Fibroblast of lung (primary cell): ENCODE results near the gene KLC4. TPM values are rescaled to one million over a fixed set of nuclear protein-coding genes. Genes with fewer than 3 reads are reported as not detected.
A peak's percentile ranks its signal among the peaks of the same experiment; 100 is the strongest.
"Not testable (repeated sequence)": the region's sequence is repeated elsewhere in the genome, so short reads cannot be mapped to it uniquely, and the experiment has no call there.

Source experiments
- DNase-seq, 2 donors: peaks; one replicate each; pipeline versions ENCODE4 v3.0.0 to v3.0.0-alpha.2; 2010; ENCODE audit warnings: low read depth in 2 of 2
- H2AFZ ChIP-seq: 2 replicates; pipeline ENCODE4 v1.5.1; 2012; ENCODE audit warnings: low read length, control low read depth, inconsistent platforms
- H3K27ac ChIP-seq: 2 replicates; pipeline ENCODE4 v1.5.1; 2011; ENCODE audit warnings: low read length, control low read depth; ENCODE audit not compliant: insufficient read depth
- H3K27me3 ChIP-seq: 2 replicates; pipeline ENCODE4 v1.5.1; 2011; ENCODE audit warnings: mild to moderate bottlenecking, low read length; ENCODE audit not compliant: control insufficient read depth, insufficient read depth
- H3K36me3 ChIP-seq: 2 replicates; pipeline ENCODE4 v1.5.1; 2011; ENCODE audit warnings: low read length; ENCODE audit not compliant: control insufficient read depth, insufficient read depth
- H3K4me1 ChIP-seq: 2 replicates; pipeline ENCODE4 v1.5.1; 2011; ENCODE audit warnings: low read length; ENCODE audit not compliant: control insufficient read depth, insufficient read depth; ENCODE audit errors: extremely low read depth
- H3K4me2 ChIP-seq: 2 replicates; pipeline ENCODE4 v1.5.1; 2011; ENCODE audit warnings: low read length, control low read depth; ENCODE audit not compliant: insufficient read depth; ENCODE audit errors: extremely low read depth
- H3K4me3 ChIP-seq, 4 experiments: fragments of 200-600 bp in 1 of 4; sonication (generic) in 1 of 4; replicated peaks in 1 of 4; 2 replicates each; pipeline ENCODE4 v1.5.1; 2011 to 2016; ENCODE audit warnings: low read length in 4 of 4, low read depth in 3 of 4, mild to moderate bottlenecking in 3 of 4, control low read depth in 2 of 4, inconsistent platforms in 1 of 4, mixed read lengths in 1 of 4; ENCODE audit not compliant: insufficient read depth in 1 of 4; ENCODE audit errors: control extremely low read depth in 1 of 4
- H3K79me2 ChIP-seq: 2 replicates; pipeline ENCODE4 v1.5.1; 2012; ENCODE audit warnings: mild to moderate bottlenecking, low read length, inconsistent platforms; ENCODE audit not compliant: control insufficient read depth, insufficient read depth
- H3K9ac ChIP-seq: 2 replicates; pipeline ENCODE4 v1.5.1; 2011; ENCODE audit warnings: mild to moderate bottlenecking, low read length, control low read depth; ENCODE audit not compliant: insufficient read depth
- H3K9me3 ChIP-seq: 2 replicates; pipeline ENCODE4 v1.5.1; 2012; ENCODE audit warnings: low read depth, low read length; ENCODE audit not compliant: control insufficient read depth, insufficient read depth
- H4K20me1 ChIP-seq: 2 replicates; pipeline ENCODE4 v1.5.1; 2011; ENCODE audit warnings: low read length; ENCODE audit not compliant: control insufficient read depth, insufficient read depth; ENCODE audit errors: extremely low read depth
- EZH2 ChIP-seq: IDR thresholded peaks from 2 replicates; pipeline ENCODE4 v1.5.1; 2012; ENCODE audit warnings: low read length, control low read depth, mild to moderate bottlenecking; ENCODE audit errors: missing control alignments
- polyA plus RNA-seq, 2 donors: library from polyadenylated mRNA; depleted of rRNA in 1 of 2; stranded (reverse) in 1 of 2; unstranded in 1 of 2; fragments of >200 nt; gene quantifications; 2 replicates each; pipeline ENCODE4 v1.2.1, GENCODE V29; 2011 to 2012; ENCODE audit warnings: missing spikeins in 1 of 2
- total RNA-seq: library from RNA; depleted of rRNA; stranded (reverse); fragments of >200 nt; gene quantifications from 2 replicates; pipeline ENCODE4 v1.2.1, GENCODE V29; 2014
- TF ChIP-seq, protein P1 (sequence below), 2 donors: IDR thresholded peaks in 1 of 2; conservative IDR thresholded peaks in 1 of 2; 1 replicate in 1 of 2; 2 replicates in 1 of 2; pipeline ENCODE4 v1.5.1; 2011 to 2012; ENCODE audit warnings: low read length in 2 of 2, control low read depth in 1 of 2, inconsistent platforms in 1 of 2, low read depth in 1 of 2, mild to moderate bottlenecking in 1 of 2

The KLC4 gene
- total and polyA plus RNA-seq, 2 donors (not counting 1 experiment from before 2014, with no cell fraction given), result 7.2 to 22.5 TPM

DNA sequence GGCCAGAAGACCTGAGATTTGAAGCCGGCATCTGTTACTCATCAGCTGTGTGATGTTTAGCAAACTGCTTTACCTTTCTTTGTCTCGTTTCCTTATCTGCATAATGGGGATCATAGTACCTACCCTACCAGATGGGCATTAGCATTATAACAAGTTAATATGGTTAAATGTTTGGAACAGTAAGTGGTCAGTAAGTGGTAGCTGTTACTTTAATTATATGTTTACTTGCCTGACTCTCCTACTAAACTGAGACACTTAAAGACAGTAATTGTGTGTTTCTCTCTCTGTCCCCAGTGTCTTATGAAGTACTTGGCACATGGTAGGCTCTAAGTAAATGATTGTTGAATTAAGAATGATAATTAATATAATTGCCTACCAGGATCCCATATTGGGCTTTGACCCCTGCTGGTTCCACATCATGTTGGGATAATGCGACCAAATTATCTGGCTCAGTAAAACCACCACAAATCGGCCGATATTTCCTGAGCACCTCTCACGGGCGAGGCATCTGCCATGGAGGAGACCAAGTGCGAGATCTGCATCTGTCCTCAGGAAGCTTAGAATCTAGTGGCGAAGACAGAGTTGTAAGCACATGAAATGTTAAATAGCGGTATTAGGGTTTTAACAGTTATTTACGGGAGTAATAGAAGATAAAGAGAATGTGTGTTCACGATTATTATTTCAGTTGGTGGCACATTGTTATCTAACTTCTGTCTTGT lies 48.1 kb downstream of the KLC4 start:
- H3K27ac ChIP-seq, result no peak overlapping the region
- no peak overlapping the region for H2AFZ ChIP-seq
- no peak for TF ChIP-seq EZH2
- TF ChIP-seq, protein P1, sequence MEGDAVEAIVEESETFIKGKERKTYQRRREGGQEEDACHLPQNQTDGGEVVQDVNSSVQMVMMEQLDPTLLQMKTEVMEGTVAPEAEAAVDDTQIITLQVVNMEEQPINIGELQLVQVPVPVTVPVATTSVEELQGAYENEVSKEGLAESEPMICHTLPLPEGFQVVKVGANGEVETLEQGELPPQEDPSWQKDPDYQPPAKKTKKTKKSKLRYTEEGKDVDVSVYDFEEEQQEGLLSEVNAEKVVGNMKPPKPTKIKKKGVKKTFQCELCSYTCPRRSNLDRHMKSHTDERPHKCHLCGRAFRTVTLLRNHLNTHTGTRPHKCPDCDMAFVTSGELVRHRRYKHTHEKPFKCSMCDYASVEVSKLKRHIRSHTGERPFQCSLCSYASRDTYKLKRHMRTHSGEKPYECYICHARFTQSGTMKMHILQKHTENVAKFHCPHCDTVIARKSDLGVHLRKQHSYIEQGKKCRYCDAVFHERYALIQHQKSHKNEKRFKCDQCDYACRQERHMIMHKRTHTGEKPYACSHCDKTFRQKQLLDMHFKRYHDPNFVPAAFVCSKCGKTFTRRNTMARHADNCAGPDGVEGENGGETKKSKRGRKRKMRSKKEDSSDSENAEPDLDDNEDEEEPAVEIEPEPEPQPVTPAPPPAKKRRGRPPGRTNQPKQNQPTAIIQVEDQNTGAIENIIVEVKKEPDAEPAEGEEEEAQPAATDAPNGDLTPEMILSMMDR (conservative IDR thresholded peaks at IDR 0.05 in 1 of 2, IDR thresholded peaks at IDR 0.05 in 1 of 2; ENCODE audit: low read depth in 1 of 2, low read length in 2 of 2), result no peak
- H3K27me3 ChIP-seq, result no peaks in the 10 kb centered on the region
- H3K36me3 ChIP-seq, result no peaks in the 10 kb centered on the region
- H3K9ac ChIP-seq, result no peak overlapping the region
- H3K79me2 ChIP-seq, result no peaks in the 10 kb centered on the region
- no peaks in the 10 kb centered on the region for H4K20me1 ChIP-seq
- no peaks in the 10 kb centered on the region for H3K9me3 ChIP-seq
- no peaks in the 10 kb centered on the region for H3K4me1 ChIP-seq
- H3K4me2 ChIP-seq, result no peak overlapping the region
- no peak overlapping the region for H3K4me3 ChIP-seq
- DNase-seq, result no peak

DNA sequence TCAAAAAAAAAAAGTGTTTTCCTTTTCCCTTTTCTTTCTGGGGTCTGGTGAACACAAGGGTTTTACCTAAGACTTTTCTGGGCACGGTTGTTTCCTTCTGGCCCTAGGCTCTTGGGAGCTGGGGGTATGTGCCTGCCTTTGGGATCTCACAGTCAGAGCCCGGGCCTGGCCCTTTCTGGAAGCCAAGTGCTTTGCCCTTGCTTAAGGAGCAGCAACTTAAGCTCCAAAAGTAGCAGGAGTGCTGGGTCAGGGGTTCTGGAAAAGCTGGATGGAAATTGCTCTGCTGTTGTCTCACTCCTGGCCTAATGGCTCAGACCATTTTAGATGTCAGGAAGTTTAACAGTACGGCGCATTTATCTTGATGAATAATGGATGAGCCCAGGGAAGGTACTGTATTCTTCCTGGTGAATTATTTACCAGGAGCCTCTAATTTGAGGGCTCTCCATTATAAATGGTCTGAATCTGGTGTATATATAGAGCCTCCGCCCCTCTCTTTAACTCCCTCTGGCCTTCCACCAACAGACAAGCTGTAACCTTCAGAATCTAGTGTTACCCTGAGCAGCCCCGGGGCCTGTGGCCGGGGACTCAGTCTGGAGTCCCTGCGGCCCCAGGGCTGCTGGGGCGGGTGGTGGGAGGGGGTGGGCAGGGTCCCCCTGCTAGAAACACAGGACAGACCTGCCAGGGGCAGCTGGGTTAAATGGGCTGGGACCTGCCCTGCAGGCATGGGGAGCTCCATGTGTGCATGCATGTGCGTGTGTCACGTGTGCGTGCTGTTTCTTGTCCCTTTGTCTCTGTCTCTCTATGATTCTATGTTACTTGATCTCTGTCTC lies 54.2 kb downstream of the KLC4 start:
- H3K4me2 ChIP-seq, result peak overlapping the region; percentile 40
- H3K79me2 ChIP-seq, result no peaks in the 10 kb centered on the region
- no peaks in the 10 kb centered on the region for H4K20me1 ChIP-seq
- peak overlapping the region; percentile 81 for H3K27ac ChIP-seq
- no peaks in the 10 kb centered on the region for H3K27me3 ChIP-seq
- no peaks in the 10 kb centered on the region for H3K36me3 ChIP-seq
- H3K9me3 ChIP-seq, result no peaks in the 10 kb centered on the region
- peak in 1 of 2 donors; percentile 31 for DNase-seq
- no peak overlapping the region for H3K9ac ChIP-seq
- H3K4me1 ChIP-seq, result peaks cover 15% of the 10 kb centered on the region
- H2AFZ ChIP-seq, result no peak overlapping the region
- H3K4me3 ChIP-seq, result no peak overlapping the region
- TF ChIP-seq, protein P1 (conservative IDR thresholded peaks at IDR 0.05 in 1 of 2, IDR thresholded peaks at IDR 0.05 in 1 of 2; ENCODE audit: low read depth in 1 of 2, low read length in 2 of 2), result no peak

DNA sequence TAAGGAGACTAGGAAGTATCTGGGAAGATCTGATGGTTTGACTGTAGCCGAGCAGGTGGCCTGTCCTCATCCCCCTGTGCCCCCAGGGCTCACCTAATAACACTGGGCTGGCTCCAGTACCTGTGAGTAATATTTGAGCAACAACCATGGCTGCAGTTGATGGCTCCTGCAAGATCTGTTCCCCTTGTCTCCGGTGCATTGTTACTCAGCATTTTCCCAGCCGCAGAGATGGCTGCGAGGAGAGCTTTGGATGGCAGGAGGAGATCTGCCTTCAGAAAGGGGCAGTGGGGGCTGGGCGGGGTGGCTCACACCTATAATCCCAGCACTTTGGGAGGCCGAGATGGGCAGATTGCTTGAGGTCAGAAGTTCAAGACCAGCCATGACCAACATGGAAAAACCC lies 55.9 kb downstream of the KLC4 start:
- H3K27me3 ChIP-seq, result no peaks in the 10 kb centered on the region
- H3K4me1 ChIP-seq, result peaks cover 25% of the 10 kb centered on the region
- H3K36me3 ChIP-seq, result no peaks in the 10 kb centered on the region
- peak overlapping the region; percentile 35 for H3K27ac ChIP-seq
- no peak overlapping the region for H3K4me2 ChIP-seq
- H3K4me3 ChIP-seq, result no peak overlapping the region
- no peaks in the 10 kb centered on the region for H3K9me3 ChIP-seq
- H3K9ac ChIP-seq, result no peak overlapping the region
- DNase-seq, result peak in 1 of 2 donors; percentile 25
- no peaks in the 10 kb centered on the region for H4K20me1 ChIP-seq
- no peak overlapping the region for H2AFZ ChIP-seq
- TF ChIP-seq, protein P1 (conservative IDR thresholded peaks at IDR 0.05 in 1 of 2, IDR thresholded peaks at IDR 0.05 in 1 of 2; ENCODE audit: low read depth in 1 of 2, low read length in 2 of 2), result no peak
- TF ChIP-seq EZH2, result no peak
- no peaks in the 10 kb centered on the region for H3K79me2 ChIP-seq

DNA sequence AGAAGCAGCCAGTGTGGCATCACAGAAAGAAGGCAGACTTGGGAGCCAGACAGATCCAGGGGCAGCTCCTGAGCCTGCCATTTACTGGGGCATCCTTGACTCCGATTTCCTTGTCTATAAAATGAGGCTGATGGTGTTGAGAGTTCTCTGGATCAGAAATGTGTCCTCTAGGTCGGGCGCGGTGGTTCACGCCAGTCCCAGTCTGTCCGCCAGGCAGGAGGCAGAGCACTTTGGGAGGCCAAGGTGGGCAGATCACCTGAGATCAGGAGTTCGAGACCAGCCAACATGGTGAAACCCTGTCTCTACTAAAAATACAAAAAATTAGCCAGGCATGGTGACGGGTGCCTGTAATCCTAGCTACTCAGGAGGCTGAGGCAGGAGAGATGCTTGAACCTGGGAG lies 58.0 kb downstream of the KLC4 start:
- not testable (repeated sequence) for H3K79me2 ChIP-seq, H3K4me2 ChIP-seq

More for the DNA sequence above, 58.0 kb downstream of the KLC4 start:
- not testable (repeated sequence) for H3K27me3 ChIP-seq, H4K20me1 ChIP-seq, DNase-seq, H3K27ac ChIP-seq, H3K36me3 ChIP-seq, H2AFZ ChIP-seq, H3K9me3 ChIP-seq, H3K4me3 ChIP-seq, H3K9ac ChIP-seq
- peaks cover 40% of the 10 kb centered on the region for H3K4me1 ChIP-seq
